Trophoblast cell (in vitro differentiated cells and primary cell): ENCODE results near the gene GASK1A.
A peak's percentile ranks its signal among the peaks of the same experiment; 100 is the strongest.

Source experiments
- DNase-seq, 2 donors: peaks; one replicate each; pipeline ENCODE4 v3.0.0-alpha.2; 2016
- H2AFZ ChIP-seq: 2 replicates; pipeline ENCODE4 v1.6.1; 2013; ENCODE audit warnings: low read length, moderate library complexity, mild to moderate bottlenecking; ENCODE audit not compliant: insufficient read depth, poor library complexity
- H2AK5ac ChIP-seq: 2 replicates; pipeline ENCODE4 v1.6.1; 2013; ENCODE audit warnings: mild to moderate bottlenecking, low read length
- H2BK120ac ChIP-seq: 2 replicates; pipeline ENCODE4 v1.6.1; 2013; ENCODE audit warnings: low read length, mild to moderate bottlenecking, moderate library complexity; ENCODE audit not compliant: insufficient read depth, poor library complexity
- H2BK12ac ChIP-seq: 2 replicates; pipeline ENCODE4 v1.6.1; 2013; ENCODE audit warnings: mild to moderate bottlenecking, low read length, moderate library complexity
- H2BK5ac ChIP-seq: 2 replicates; pipeline ENCODE4 v1.6.1; 2013; ENCODE audit warnings: low read length, low read depth, moderate library complexity, mild to moderate bottlenecking; ENCODE audit not compliant: poor library complexity
- H3K14ac ChIP-seq: 2 replicates; pipeline ENCODE4 v1.6.1; 2013; ENCODE audit warnings: mild to moderate bottlenecking, low read length
- H3K18ac ChIP-seq: 2 replicates; pipeline ENCODE4 v1.6.1; 2013; ENCODE audit warnings: mild to moderate bottlenecking, low read length
- H3K23ac ChIP-seq: 2 replicates; pipeline ENCODE4 v1.6.1; 2013; ENCODE audit warnings: low read length
- H3K27ac ChIP-seq: 2 replicates; pipeline ENCODE4 v1.5.1; 2013; ENCODE audit warnings: low read depth, mild to moderate bottlenecking, inconsistent platforms, low read length, moderate library complexity
- H3K27me3 ChIP-seq: 2 replicates; pipeline ENCODE4 v1.6.1; 2013; ENCODE audit warnings: inconsistent platforms, mild to moderate bottlenecking, low read length, moderate library complexity; ENCODE audit not compliant: insufficient read depth
- H3K36me3 ChIP-seq, 2 experiments: 1 replicate in 1 of 2; 2 replicates in 1 of 2; pipeline ENCODE4 v1.6.1; 2013; ENCODE audit warnings: low read length in 2 of 2, mild to moderate bottlenecking in 2 of 2, moderate library complexity in 1 of 2; ENCODE audit not compliant: insufficient read depth in 2 of 2, control insufficient read depth in 1 of 2
- H3K4ac ChIP-seq: 2 replicates; pipeline ENCODE4 v1.6.1; 2013; ENCODE audit warnings: low read depth, mild to moderate bottlenecking, low read length, moderate library complexity
- H3K4me1 ChIP-seq, 2 experiments: 1 replicate in 1 of 2; 2 replicates in 1 of 2; pipeline ENCODE4 v1.6.1; 2013; ENCODE audit warnings: low read length in 2 of 2, mild to moderate bottlenecking in 2 of 2, moderate library complexity in 1 of 2; ENCODE audit not compliant: insufficient read depth in 2 of 2, control insufficient read depth in 1 of 2
- H3K4me2 ChIP-seq: 2 replicates; pipeline ENCODE4 v1.6.1; 2013; ENCODE audit warnings: inconsistent platforms, mild to moderate bottlenecking, low read length, moderate library complexity
- H3K4me3 ChIP-seq: 2 replicates; pipeline ENCODE4 v1.5.1; 2013; ENCODE audit warnings: mild to moderate bottlenecking, low read depth, low read length, inconsistent platforms
- H3K79me1 ChIP-seq: one replicate; pipeline ENCODE4 v1.6.1; 2013; ENCODE audit warnings: low read length
- H3K79me2 ChIP-seq: 2 replicates; pipeline ENCODE4 v1.6.1; 2013; ENCODE audit warnings: low read length, mild to moderate bottlenecking; ENCODE audit not compliant: control insufficient read depth, insufficient read depth, poor library complexity
- H3K9ac ChIP-seq: 2 replicates; pipeline ENCODE4 v1.6.1; 2013; ENCODE audit warnings: mild to moderate bottlenecking, low read length
- H3K9me3 ChIP-seq: 2 replicates; pipeline ENCODE4 v1.6.1; 2013; ENCODE audit warnings: low read depth, mild to moderate bottlenecking, control low read depth, inconsistent platforms, low read length; ENCODE audit not compliant: insufficient read depth
- H4K12ac ChIP-seq: 2 replicates; pipeline ENCODE4 v1.6.1; 2013; ENCODE audit warnings: low read depth, mild to moderate bottlenecking, low read length, moderate library complexity
- H4K8ac ChIP-seq: 2 replicates; pipeline ENCODE4 v1.6.1; 2013; ENCODE audit warnings: low read depth, mild to moderate bottlenecking, low read length, moderate library complexity
- H4K91ac ChIP-seq: one replicate; pipeline ENCODE4 v1.6.1; 2013; ENCODE audit warnings: low read depth, mild to moderate bottlenecking, low read length, moderate library complexity
- WGBS: extraction: QIAGEN DNeasy Blood & Tissue Kit; methylation state at CpG from one replicate; pipeline ENCODE4 v1.1.7; 2013; ENCODE audit warnings: missing lambda C conversion rate; ENCODE audit not compliant: insufficient read length, insufficient coverage; ENCODE audit errors: extremely low coverage; 5-methylcytosine and 5-hydroxymethylcytosine counted together

The GASK1A gene

DNA sequence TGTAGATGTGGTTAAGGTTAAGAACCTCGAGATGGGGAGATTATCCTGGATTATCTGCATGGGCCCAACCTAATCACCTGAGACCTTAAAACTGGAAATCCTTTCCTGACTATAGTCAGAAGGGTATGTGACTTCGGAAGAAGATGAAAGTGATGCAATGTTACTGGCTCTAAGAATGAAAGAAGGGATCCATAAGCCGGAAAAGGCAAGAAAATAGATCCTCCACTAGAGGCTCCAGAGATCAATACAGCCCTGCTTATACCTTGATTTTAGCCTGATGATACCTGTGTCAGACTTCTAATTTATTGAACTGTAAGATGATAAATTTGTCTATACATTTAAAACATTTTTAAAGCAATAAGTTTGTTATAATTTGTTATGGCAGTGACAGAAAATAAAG lies 21.5 kb upstream of the GASK1A start:
- Histone ChIP-seq H2BK12ac (no peak overlapping the region), H2BK120ac (no peak overlapping the region), H3K14ac (no peak overlapping the region), H3K9me3 (no peaks in the 10 kb centered on the region), H4K12ac (no peak overlapping the region), H4K8ac (no peak overlapping the region), H3K4me3 (no peak overlapping the region), H3K79me1 (no peaks in the 10 kb centered on the region), H3K4me1 (no peaks in the 10 kb centered on the region), H3K18ac (no peak overlapping the region), H3K4me2 (no peak overlapping the region), H3K27me3 (no peaks in the 10 kb centered on the region), H4K91ac (no peak overlapping the region), H3K27ac (no peak overlapping the region), H3K9ac (no peak overlapping the region), H2AK5ac (no peak overlapping the region), H3K79me2 (no peaks in the 10 kb centered on the region), H2BK5ac (no peak overlapping the region), H3K36me3 (no peaks in the 10 kb centered on the region), H3K23ac (no peak overlapping the region), H2AFZ (no peak overlapping the region), H3K4ac (no peak overlapping the region)
- DNase-seq = no peak
- WGBS = no CpG with 5 or more reads among the region's 3 CpGs

DNA sequence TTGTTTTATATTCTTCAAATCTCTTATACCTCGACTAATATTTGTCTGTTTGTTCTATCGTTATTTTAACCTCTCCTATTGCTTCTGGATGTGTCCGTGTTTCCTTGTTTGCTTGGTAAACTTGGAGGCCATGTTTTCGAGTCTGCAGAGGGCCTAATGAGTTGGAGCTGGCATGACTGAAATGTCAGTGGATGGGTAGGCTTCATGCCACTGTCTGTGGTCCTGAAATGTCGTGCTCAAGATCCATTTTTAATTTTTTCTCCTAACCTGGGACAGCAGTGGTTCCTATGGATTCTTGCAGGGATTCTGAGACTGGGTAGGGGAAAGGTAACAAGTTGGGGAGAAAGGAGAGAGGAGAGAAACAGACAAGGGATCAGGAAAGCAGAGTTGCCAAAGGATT lies 18.8 kb upstream of the GASK1A start:
- H3K4me1 ChIP-seq = no peaks in the 10 kb centered on the region
- no peak overlapping the region for H2BK12ac ChIP-seq
- H3K36me3 ChIP-seq = no peaks in the 10 kb centered on the region
- no peak overlapping the region for H3K4me2 ChIP-seq
- H3K79me2 ChIP-seq = no peaks in the 10 kb centered on the region
- H3K23ac ChIP-seq = no peak overlapping the region
- H3K9ac ChIP-seq = no peak overlapping the region
- no peak overlapping the region for H2BK5ac ChIP-seq
- H3K14ac ChIP-seq = no peak overlapping the region
- H3K9me3 ChIP-seq = no peaks in the 10 kb centered on the region
- H4K8ac ChIP-seq = no peak overlapping the region
- H4K91ac ChIP-seq = no peak overlapping the region
- no CpG with 5 or more reads among the region's 5 CpGs for WGBS
- H2BK120ac ChIP-seq = no peak overlapping the region
- H4K12ac ChIP-seq = no peak overlapping the region
- no peak overlapping the region for H2AK5ac ChIP-seq
- H3K27me3 ChIP-seq = no peaks in the 10 kb centered on the region
- no peak overlapping the region for H2AFZ ChIP-seq
- DNase-seq = no peak
- no peak overlapping the region for H3K27ac ChIP-seq
- no peak overlapping the region for H3K18ac ChIP-seq
- H3K4me3 ChIP-seq = no peak overlapping the region
- H3K79me1 ChIP-seq = no peaks in the 10 kb centered on the region
- no peak overlapping the region for H3K4ac ChIP-seq

DNA sequence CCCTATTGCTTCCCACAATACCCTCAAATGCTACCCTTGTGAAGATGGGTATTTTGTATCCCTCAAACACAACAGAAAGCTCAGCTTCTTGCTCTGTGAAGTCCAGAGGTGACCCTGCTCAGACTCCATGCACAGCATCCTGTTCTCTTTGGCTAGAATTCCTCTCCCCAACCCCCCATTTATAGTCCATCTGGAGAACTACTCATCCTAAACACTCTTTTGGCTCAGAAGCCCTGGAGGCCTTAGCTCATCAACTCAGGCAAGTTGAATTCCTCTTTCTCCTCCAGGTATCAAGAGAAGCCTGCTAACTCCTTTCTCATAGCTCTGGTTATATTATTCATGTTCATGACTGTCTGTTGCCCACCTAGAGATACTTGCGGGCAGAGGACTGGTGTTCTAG lies 18.3 kb upstream of the GASK1A start:
- Histone ChIP-seq H4K91ac (no peak overlapping the region), H2BK12ac (no peak overlapping the region), H3K14ac (no peak overlapping the region), H3K4me2 (no peak overlapping the region), H2AK5ac (no peak overlapping the region), H4K8ac (no peak overlapping the region), H3K4ac (no peak overlapping the region), H3K79me2 (no peaks in the 10 kb centered on the region), H2BK120ac (no peak overlapping the region), H2AFZ (no peak overlapping the region), H3K27me3 (no peaks in the 10 kb centered on the region), H3K79me1 (no peaks in the 10 kb centered on the region), H3K9ac (no peak overlapping the region), H3K18ac (no peak overlapping the region), H2BK5ac (no peak overlapping the region), H3K9me3 (no peaks in the 10 kb centered on the region), H3K4me3 (no peak overlapping the region), H4K12ac (no peak overlapping the region), H3K23ac (no peak overlapping the region), H3K4me1 (no peaks in the 10 kb centered on the region), H3K27ac (no peak overlapping the region), H3K36me3 (no peaks in the 10 kb centered on the region)
- no CpG with 5 or more reads among the region's 1 CpG for WGBS
- DNase-seq = no peak

DNA sequence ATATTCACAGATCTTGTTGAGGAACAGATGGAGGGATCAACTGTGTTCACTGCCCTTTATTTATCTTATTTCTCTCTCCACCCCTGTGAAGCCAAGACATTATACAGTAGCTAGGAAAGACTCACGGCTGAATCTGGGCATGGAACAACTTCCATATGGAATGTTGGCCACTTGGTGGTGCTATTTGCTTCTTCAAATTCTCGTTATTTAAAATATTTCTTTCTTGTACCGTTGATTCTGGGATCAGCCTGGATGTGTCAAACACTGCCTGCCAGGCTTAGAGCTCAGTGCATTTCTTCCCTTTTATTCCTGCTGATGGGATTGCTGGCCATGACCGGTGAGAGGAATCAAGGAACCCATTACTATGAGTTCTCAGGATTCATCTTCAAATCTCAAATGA lies 17.5 kb upstream of the GASK1A start:
- Histone ChIP-seq H4K8ac (no peak overlapping the region), H3K27me3 (no peaks in the 10 kb centered on the region), H3K36me3 (no peaks in the 10 kb centered on the region), H3K9me3 (no peaks in the 10 kb centered on the region), H3K9ac (no peak overlapping the region), H4K91ac (no peak overlapping the region), H3K4me2 (no peak overlapping the region), H2BK5ac (no peak overlapping the region), H3K79me2 (no peaks in the 10 kb centered on the region), H3K18ac (no peak overlapping the region), H2AFZ (no peak overlapping the region), H3K23ac (no peak overlapping the region), H4K12ac (no peak overlapping the region), H2BK12ac (no peak overlapping the region), H3K4me1 (no peaks in the 10 kb centered on the region), H3K4ac (no peak overlapping the region), H2BK120ac (no peak overlapping the region), H3K27ac (no peak overlapping the region), H2AK5ac (no peak overlapping the region), H3K79me1 (no peaks in the 10 kb centered on the region), H3K14ac (no peak overlapping the region), H3K4me3 (no peak overlapping the region)
- WGBS = no CpG with 5 or more reads among the region's 4 CpGs
- peak; percentile 33 to 71 for DNase-seq
